Measurements from ENCODE around the gene SLC2A13.
"Not testable (repeated sequence)": the region's sequence is repeated elsewhere in the genome, so short reads cannot be mapped to it uniquely, and the experiment has no call there.

SLC2A13 gene

GRCh38 chr12:39752482-39753137 lies 353.3 kb downstream of the SLC2A13 start:
- DNase-seq (ENCODE audit: low read depth): no peak

GRCh38 chr12:39746151-39746550 lies 359.7 kb downstream of the SLC2A13 start:
- not testable (repeated sequence) for DNase-seq (ENCODE audit: low read depth)

- DNase-seq (ENCODE audit: low read depth): no peak
Measured at GRCh38 chr12:39743655-39744054, 362.2 kb downstream of the SLC2A13 start.

GRCh38 chr12:39736406-39736805 lies 369.5 kb downstream of the SLC2A13 start:
- DNase-seq (ENCODE audit: low read depth): no peak

- no peak for DNase-seq (ENCODE audit: low read depth)
Measured at GRCh38 chr12:39723831-39724230, 382.1 kb downstream of the SLC2A13 start.

- no peak for DNase-seq (ENCODE audit: low read depth)
Measured at GRCh38 chr12:39722504-39722903, 383.4 kb downstream of the SLC2A13 start.

- no peak for DNase-seq (ENCODE audit: low read depth)
Measured at GRCh38 chr12:39713552-39713951, 392.3 kb downstream of the SLC2A13 start.

GRCh38 chr12:39712334-39712733 lies 393.5 kb downstream of the SLC2A13 start:
- no peak for DNase-seq (ENCODE audit: low read depth)
